ENCODE data around the gene TANGO2. TPM values are rescaled to one million over a fixed set of nuclear protein-coding genes. Genes with fewer than 3 reads are reported as not detected.
A peak's percentile ranks its signal among the peaks of the same experiment; 100 is the strongest.

TANGO2 gene
- total and polyA plus RNA-seq, 9 of the 15 experiments (the other 6 are each of a cell fraction or from before 2014, with no cell fraction given) = 15.5 to 94.9 (median 70.1) TPM

- Histone ChIP-seq H3K9me1 (ENCODE audit: control insufficient read depth, insufficient read depth, low read length) (peaks cover 20% of the 10 kb centered on the region), H3K9ac (ENCODE audit: insufficient read depth in 1 of 2, low read depth in 2 of 2, low read length in 2 of 2) (peak overlapping the region; percentile 91 to 94), H3K36me3 (ENCODE audit: control insufficient read depth, insufficient read depth, low read length) (peaks cover 43% of the 10 kb centered on the region), H3K27me3 (ENCODE audit: control insufficient read depth in 2 of 2, insufficient read depth in 2 of 2, low read length in 2 of 2) (peaks cover 0 to 8% of the 10 kb centered on the region in 2 experiments; a peak in 2 of 5 replicates), H3K79me2 (ENCODE audit: control insufficient read depth, insufficient read depth, low read length) (peaks cover 61% of the 10 kb centered on the region), H3K27ac (ENCODE audit: extremely low read depth, low read depth, low read length) (peak overlapping the region; percentile 85), H4K20me1 (replicated peaks; ENCODE audit: control insufficient read depth, insufficient read depth, low read length) (peaks cover 34% of the 10 kb centered on the region), H2AFZ (ENCODE audit: low read depth, low read length) (no peak overlapping the region), H3K4me3 (peak overlapping the region; percentile 70), H3K4me1 (replicated peaks in 1 of 2; ENCODE audit: control insufficient read depth in 2 of 2, insufficient read depth in 2 of 2, low read length in 2 of 2) (peaks cover 61 to 78% of the 10 kb centered on the region in 2 experiments), H3K4me2 (ENCODE audit: insufficient read depth, low read length) (peak overlapping the region; percentile 91), H3K9me3 (replicated peaks; ENCODE audit: control insufficient read depth, insufficient read depth, low read depth, low read length) (no peaks in the 10 kb centered on the region)
- POLR2A ChIA-PET = interaction anchor here (0.5 to 7.9 kb wide), 25 partner anchors 11 to 626 kb away, joined by 3 to 120 read pairs (median 4); partner anchors contain the start of genes RANBP1 and TRMT2A
- no peak for FAIRE-seq
- DNase-seq (ENCODE audit: extremely low read depth in 1 of 4, low spot score in 3 of 4) = no peak
- 76% methylated on average over 11 of the region's 11 CpGs for WGBS (ENCODE audit: insufficient coverage, low coverage, missing lambda C conversion rate)
- ATAC-seq = no peak
- in situ Hi-C loops (cut with MboI) = no loop called here
- CTCF ChIA-PET (ENCODE audit: low intra/inter-chr PET ratio) = interaction anchor here (0.8 kb wide), 1 partner anchor 52 kb away, joined by 3 read pairs; no protein-coding TSS in a partner anchor
- no TSS peak for BruUV-seq (replicated peaks)
- intact Hi-C loops (cut with micrococcal nuclease) = loop anchor here (2.0 to 10.0 kb wide), 4 partner anchors 20 to 608 kb away; partner anchors contain the start of genes GNB1L and RTL10
- TF ChIP-seq CXXC5 (CRISPR knock-in tag; IDR thresholded peaks at IDR 0.05) = peak; percentile 9; the same call in 1 of the 2 replicates
- TF ChIP-seq CGGBP1 (CRISPR knock-in tag; IDR thresholded peaks at IDR 0.05) = 0 out of 2 replicates have a peak, but pooled peaks have one; percentile 41
- 0 out of 2 replicates have a peak, but pooled peaks have one; percentile 56 for TF ChIP-seq CHCHD3 (CRISPR knock-in tag; IDR thresholded peaks at IDR 0.05)
- TF ChIP-seq SNIP1 (IDR thresholded peaks at IDR 0.05; ENCODE audit: low read depth) = no peak
- peak; percentile 15; the same call in 1 of the 2 replicates for TF ChIP-seq BHLHE40 (IDR thresholded peaks at IDR 0.05; ENCODE audit: low read length)
- no peak; the same call in 1 of the 2 replicates for TF ChIP-seq MYC (IDR thresholded peaks at IDR 0.05; ENCODE audit: low read depth, low read length)
- peak; percentile 62; the same call in 1 of the 2 replicates for TF ChIP-seq MYC (CRISPR knock-in tag; IDR thresholded peaks at IDR 0.05; ENCODE audit: borderline replicate concordance, low read depth)
- TF ChIP-seq HMGXB4 (CRISPR knock-in tag; IDR thresholded peaks at IDR 0.05) = peak; percentile 20; the same call in 1 of the 2 replicates
- TF ChIP-seq FOXO4 (CRISPR knock-in tag; IDR thresholded peaks at IDR 0.05) = 0 out of 2 replicates have a peak, but pooled peaks have one; percentile 44
- TF ChIP-seq CLOCK (CRISPR knock-in tag; IDR thresholded peaks at IDR 0.05; ENCODE audit: borderline replicate concordance) = 0 out of 2 replicates have a peak, but pooled peaks have one; percentile 12
- TF ChIP-seq ETS2 (tag; IDR thresholded peaks at IDR 0.05; ENCODE audit: borderline replicate concordance, poor library complexity, severe bottlenecking) = peak; percentile 67
- peak; percentile 74 for TF ChIP-seq ZNF668 (CRISPR knock-in tag; IDR thresholded peaks at IDR 0.05)
These were observed 1.5 kb downstream of the TANGO2 start for GRCh38 chr22:20022231-20022977.

All from K562 (cell line).